WTC11 (cell line): ENCODE results near the gene TXNRD1. TPM values are rescaled to one million over a fixed set of nuclear protein-coding genes. Genes with fewer than 3 reads are reported as not detected.

ENCODE experiments used
- ATAC-seq: fragments of 200-7000 bp; cut with Tn5 transposase; 2 replicates; pipeline ENCODE4 v1.10.0; 2021; ENCODE audit warnings: mild to moderate bottlenecking, moderate library complexity
- CTCF ChIA-PET: fragments of 300-600 bp; sonication (Branson Sonifier 250); formaldehyde crosslinking; loops from one replicate; lab custom pipeline; 2021; ENCODE audit warnings: antibody characterized with exemption; lab: Charles Lee
- POLR2A ChIA-PET: fragments of 350-600 bp; sonication (Branson Sonifier 250); formaldehyde crosslinking; loops from one replicate; lab custom pipeline; 2021; ENCODE audit warnings: antibody characterized with exemption; lab: Charles Lee
- DNase-seq: peaks from one replicate; pipeline ENCODE4 v3.0.0; 2021; ENCODE audit warnings: low spot score
- H3K27ac Mint-ChIP-seq: 2 replicates; pipeline ENCODE4 v1.8.0; 2021; ENCODE audit warnings: mixed read lengths
- H3K27me3 Mint-ChIP-seq: 2 replicates; pipeline ENCODE4 v1.8.0; 2021; ENCODE audit warnings: low read depth, mild to moderate bottlenecking, moderate library complexity, mixed read lengths
- H3K36me3 Mint-ChIP-seq: 2 replicates; pipeline ENCODE4 v1.8.0; 2021; ENCODE audit warnings: mixed read lengths
- H3K4me1 Mint-ChIP-seq: 2 replicates; pipeline ENCODE4 v1.8.0; 2022; ENCODE audit warnings: mixed read lengths
- H3K4me3 Mint-ChIP-seq: 2 replicates; pipeline ENCODE4 v1.8.0; 2021; ENCODE audit warnings: mild to moderate bottlenecking, moderate library complexity, mixed read lengths
- H3K9me3 Mint-ChIP-seq: 2 replicates; pipeline ENCODE4 v1.8.0; 2021; ENCODE audit warnings: mixed read lengths
- ARID4B ChIP-seq: sonication (generic); formaldehyde crosslinking; IDR thresholded peaks from 2 replicates; pipeline ENCODE4 v1.8.0; 2023; ENCODE audit warnings: missing genetic modification reagents, mild to moderate bottlenecking, borderline replicate concordance
- FOXJ3 ChIP-seq: sonication (generic); formaldehyde crosslinking; IDR thresholded peaks from 2 replicates; pipeline ENCODE4 v1.9.0; 2021; ENCODE audit warnings: missing genetic modification reagents, mild to moderate bottlenecking, borderline replicate concordance
- GTF2I ChIP-seq: fragments of 250-450 bp; sonication (Bioruptor Pico); conservative IDR thresholded peaks from 2 replicates; pipeline ENCODE4 v1.4.0; 2021; ENCODE audit warnings: mild to moderate bottlenecking
- JUN ChIP-seq: sonication (generic); formaldehyde crosslinking; IDR thresholded peaks from 2 replicates; pipeline ENCODE4 v1.8.0; 2023; ENCODE audit warnings: mild to moderate bottlenecking, missing genetic modification reagents
- KAT7 ChIP-seq: sonication (generic); formaldehyde crosslinking; IDR thresholded peaks from 2 replicates; pipeline ENCODE4 v1.8.1; 2023; ENCODE audit warnings: missing genetic modification reagents, mild to moderate bottlenecking, borderline replicate concordance
- MYBL2 ChIP-seq: sonication (generic); formaldehyde crosslinking; IDR thresholded peaks from 2 replicates; pipeline ENCODE4 v1.8.1; 2023; ENCODE audit warnings: mild to moderate bottlenecking, moderate library complexity, missing genetic modification reagents
- NFE2L1 ChIP-seq: sonication (generic); formaldehyde crosslinking; IDR thresholded peaks from 2 replicates; pipeline ENCODE4 v1.8.1; 2023; ENCODE audit warnings: missing genetic modification reagents
- NFYB ChIP-seq: sonication (generic); formaldehyde crosslinking; conservative IDR thresholded peaks from 2 replicates; pipeline ENCODE4 v1.8.0; 2022; ENCODE audit warnings: low read depth, missing genetic modification reagents
- PRRX2 ChIP-seq: fragments of 250-450 bp; sonication (Bioruptor Pico); IDR thresholded peaks from 2 replicates; pipeline ENCODE4 v1.8.0; 2021; ENCODE audit warnings: mild to moderate bottlenecking
- ZNF138 ChIP-seq: sonication (generic); formaldehyde crosslinking; conservative IDR thresholded peaks from 2 replicates; pipeline ENCODE4 v1.8.1; 2022; ENCODE audit warnings: mild to moderate bottlenecking, moderate library complexity, missing genetic modification reagents
- ZNF232 ChIP-seq: sonication (generic); formaldehyde crosslinking; IDR thresholded peaks from 2 replicates; pipeline ENCODE4 v1.8.0; 2022; ENCODE audit warnings: mild to moderate bottlenecking, missing genetic modification reagents
- ZNF263 ChIP-seq: sonication (generic); formaldehyde crosslinking; IDR thresholded peaks from 2 replicates; pipeline ENCODE4 v1.8.1; 2022; ENCODE audit warnings: low read depth, mild to moderate bottlenecking, moderate library complexity, missing genetic modification reagents
- ZNF416 ChIP-seq: fragments of 250-450 bp; sonication (Bioruptor Pico); IDR thresholded peaks from 2 replicates; pipeline ENCODE4 v1.9.0; 2021; ENCODE audit warnings: mild to moderate bottlenecking, inconsistent platforms
- ZNF425 ChIP-seq: fragments of 250-450 bp; sonication (Bioruptor Pico); conservative IDR thresholded peaks from 2 replicates; pipeline ENCODE4 v1.9.0; 2021; ENCODE audit warnings: mild to moderate bottlenecking
- total RNA-seq: library from RNA; stranded (reverse); gene quantifications from 3 replicates; pipeline ENCODE4 v1.2.3, GENCODE V29; 2021
- TF ChIP-seq, protein P1 (sequence below): fragments of 250-450 bp; sonication (Bioruptor Pico); IDR thresholded peaks from 2 replicates; pipeline ENCODE4 v1.9.0; 2021; ENCODE audit warnings: mild to moderate bottlenecking
- TF ChIP-seq, protein P2 (sequence below): sonication (generic); formaldehyde crosslinking; IDR thresholded peaks from 2 replicates; pipeline ENCODE4 v1.8.0; 2022; ENCODE audit warnings: mild to moderate bottlenecking, missing genetic modification reagents
- TF ChIP-seq, protein P3 (sequence below): sonication (generic); formaldehyde crosslinking; conservative IDR thresholded peaks from 2 replicates; pipeline ENCODE4 v1.8.1; 2023; ENCODE audit warnings: mild to moderate bottlenecking, low read depth, missing genetic modification reagents, moderate library complexity
- TF ChIP-seq, protein P4 (sequence below): fragments of 250-450 bp; sonication (Bioruptor Pico); IDR thresholded peaks from 2 replicates; pipeline ENCODE4 v2.1.2; 2022; ENCODE audit warnings: mild to moderate bottlenecking, moderate library complexity
- TF ChIP-seq, protein P5 (sequence below): sonication (generic); formaldehyde crosslinking; IDR thresholded peaks from 2 replicates; pipeline ENCODE4 v1.8.1; 2023; ENCODE audit warnings: mild to moderate bottlenecking, missing genetic modification reagents
- TF ChIP-seq, protein P6 (sequence below): sonication (generic); formaldehyde crosslinking; IDR thresholded peaks from 2 replicates; pipeline ENCODE4 v1.8.0; 2022; ENCODE audit warnings: mild to moderate bottlenecking, missing genetic modification reagents

TXNRD1 gene
- total RNA-seq, 1 experiment from 2014 or later = 113 TPM

DNA sequence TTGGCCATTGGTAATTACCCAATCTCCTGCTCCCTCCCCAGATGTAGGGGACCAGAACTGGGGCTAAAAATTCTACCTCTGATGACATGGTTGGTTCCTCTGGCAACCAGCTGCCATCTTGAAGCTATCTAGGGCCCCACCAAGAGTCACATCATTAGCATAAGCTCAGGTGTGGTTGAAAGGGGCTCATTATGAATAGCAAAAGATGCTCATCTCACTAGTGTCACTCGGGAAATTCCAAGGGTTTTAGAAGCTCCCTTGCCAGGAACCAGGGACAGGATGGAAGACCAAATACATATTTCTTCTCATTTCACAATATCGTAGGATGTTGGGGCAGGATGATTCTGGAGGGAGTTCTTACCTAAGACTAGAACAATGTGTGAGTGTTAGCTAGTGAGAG lies 126.6 kb downstream of the TXNRD1 start:
- Mint-ChIP-seq H3K4me1 (no peaks in the 10 kb centered on the region), H3K27me3 (no peaks in the 10 kb centered on the region), H3K4me3 (no peak overlapping the region), H3K9me3 (no peaks in the 10 kb centered on the region), H3K27ac (no peak overlapping the region; the same call in 1 of the 2 replicates), H3K36me3 (peaks cover 48% of the 10 kb centered on the region)
- DNase-seq = no peak
- TF ChIP-seq NFYB (no peak), GTF2I (CRISPR knock-in tag) (no peak), PRRX2 (CRISPR knock-in tag) (no peak), ZNF138 (CRISPR knock-in tag) (no peak), FOXJ3 (CRISPR knock-in tag) (no peak), KAT7 (CRISPR knock-in tag) (no peak), MYBL2 (no peak), JUN (CRISPR knock-in tag) (no peak), ZNF232 (CRISPR knock-in tag) (no peak), NFE2L1 (CRISPR knock-in tag) (no peak), ZNF263 (CRISPR knock-in tag) (no peak)
- TF ChIP-seq, protein P1, sequence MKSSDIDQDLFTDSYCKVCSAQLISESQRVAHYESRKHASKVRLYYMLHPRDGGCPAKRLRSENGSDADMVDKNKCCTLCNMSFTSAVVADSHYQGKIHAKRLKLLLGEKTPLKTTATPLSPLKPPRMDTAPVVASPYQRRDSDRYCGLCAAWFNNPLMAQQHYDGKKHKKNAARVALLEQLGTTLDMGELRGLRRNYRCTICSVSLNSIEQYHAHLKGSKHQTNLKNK (CRISPR knock-in tag) = no peak
- TF ChIP-seq, protein P2, sequence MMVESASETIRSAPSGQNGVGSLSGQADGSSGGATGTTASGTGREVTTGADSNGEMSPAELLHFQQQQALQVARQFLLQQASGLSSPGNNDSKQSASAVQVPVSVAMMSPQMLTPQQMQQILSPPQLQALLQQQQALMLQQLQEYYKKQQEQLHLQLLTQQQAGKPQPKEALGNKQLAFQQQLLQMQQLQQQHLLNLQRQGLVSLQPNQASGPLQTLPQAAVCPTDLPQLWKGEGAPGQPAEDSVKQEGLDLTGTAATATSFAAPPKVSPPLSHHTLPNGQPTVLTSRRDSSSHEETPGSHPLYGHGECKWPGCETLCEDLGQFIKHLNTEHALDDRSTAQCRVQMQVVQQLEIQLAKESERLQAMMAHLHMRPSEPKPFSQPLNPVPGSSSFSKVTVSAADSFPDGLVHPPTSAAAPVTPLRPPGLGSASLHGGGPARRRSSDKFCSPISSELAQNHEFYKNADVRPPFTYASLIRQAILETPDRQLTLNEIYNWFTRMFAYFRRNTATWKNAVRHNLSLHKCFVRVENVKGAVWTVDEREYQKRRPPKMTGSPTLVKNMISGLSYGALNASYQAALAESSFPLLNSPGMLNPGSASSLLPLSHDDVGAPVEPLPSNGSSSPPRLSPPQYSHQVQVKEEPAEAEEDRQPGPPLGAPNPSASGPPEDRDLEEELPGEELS (CRISPR knock-in tag) = no peak
- TF ChIP-seq, protein P3, sequence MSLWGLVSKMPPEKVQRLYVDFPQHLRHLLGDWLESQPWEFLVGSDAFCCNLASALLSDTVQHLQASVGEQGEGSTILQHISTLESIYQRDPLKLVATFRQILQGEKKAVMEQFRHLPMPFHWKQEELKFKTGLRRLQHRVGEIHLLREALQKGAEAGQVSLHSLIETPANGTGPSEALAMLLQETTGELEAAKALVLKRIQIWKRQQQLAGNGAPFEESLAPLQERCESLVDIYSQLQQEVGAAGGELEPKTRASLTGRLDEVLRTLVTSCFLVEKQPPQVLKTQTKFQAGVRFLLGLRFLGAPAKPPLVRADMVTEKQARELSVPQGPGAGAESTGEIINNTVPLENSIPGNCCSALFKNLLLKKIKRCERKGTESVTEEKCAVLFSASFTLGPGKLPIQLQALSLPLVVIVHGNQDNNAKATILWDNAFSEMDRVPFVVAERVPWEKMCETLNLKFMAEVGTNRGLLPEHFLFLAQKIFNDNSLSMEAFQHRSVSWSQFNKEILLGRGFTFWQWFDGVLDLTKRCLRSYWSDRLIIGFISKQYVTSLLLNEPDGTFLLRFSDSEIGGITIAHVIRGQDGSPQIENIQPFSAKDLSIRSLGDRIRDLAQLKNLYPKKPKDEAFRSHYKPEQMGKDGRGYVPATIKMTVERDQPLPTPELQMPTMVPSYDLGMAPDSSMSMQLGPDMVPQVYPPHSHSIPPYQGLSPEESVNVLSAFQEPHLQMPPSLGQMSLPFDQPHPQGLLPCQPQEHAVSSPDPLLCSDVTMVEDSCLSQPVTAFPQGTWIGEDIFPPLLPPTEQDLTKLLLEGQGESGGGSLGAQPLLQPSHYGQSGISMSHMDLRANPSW (CRISPR knock-in tag) = no peak
- TF ChIP-seq, protein P4, sequence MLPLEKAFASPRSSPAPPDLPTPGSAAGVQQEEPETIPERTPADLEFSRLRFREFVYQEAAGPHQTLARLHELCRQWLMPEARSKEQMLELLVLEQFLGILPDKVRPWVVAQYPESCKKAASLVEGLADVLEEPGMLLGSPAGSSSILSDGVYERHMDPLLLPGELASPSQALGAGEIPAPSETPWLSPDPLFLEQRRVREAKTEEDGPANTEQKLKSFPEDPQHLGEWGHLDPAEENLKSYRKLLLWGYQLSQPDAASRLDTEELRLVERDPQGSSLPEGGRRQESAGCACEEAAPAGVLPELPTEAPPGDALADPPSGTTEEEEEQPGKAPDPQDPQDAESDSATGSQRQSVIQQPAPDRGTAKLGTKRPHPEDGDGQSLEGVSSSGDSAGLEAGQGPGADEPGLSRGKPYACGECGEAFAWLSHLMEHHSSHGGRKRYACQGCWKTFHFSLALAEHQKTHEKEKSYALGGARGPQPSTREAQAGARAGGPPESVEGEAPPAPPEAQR (CRISPR knock-in tag) = no peak
- ChIA-PET POLR2A (no interaction called here), CTCF (interaction anchor here (1.0 to 1.2 kb wide), 2 partner anchors 9 to 89 kb away, joined by 3 read pairs; no protein-coding TSS in a partner anchor)
- ATAC-seq = no peak

- Mint-ChIP-seq H3K9me3 (no peaks in the 10 kb centered on the region), H3K27ac (0 out of 2 replicates have a peak overlapping the region, but pooled peaks have one; percentile 4), H3K4me3 (no peak overlapping the region), H3K4me1 (no peaks in the 10 kb centered on the region), H3K27me3 (no peaks in the 10 kb centered on the region), H3K36me3 (peaks cover 52% of the 10 kb centered on the region)
- ATAC-seq (no peak), DNase-seq (no peak)
- POLR2A ChIA-PET = no interaction called here
- CTCF ChIA-PET = interaction anchor here (1.0 to 1.2 kb wide), 2 partner anchors 9 to 89 kb away, joined by 3 read pairs; no protein-coding TSS in a partner anchor
- TF ChIP-seq ZNF425 (CRISPR knock-in tag) = no peak
- TF ChIP-seq, protein P5, sequence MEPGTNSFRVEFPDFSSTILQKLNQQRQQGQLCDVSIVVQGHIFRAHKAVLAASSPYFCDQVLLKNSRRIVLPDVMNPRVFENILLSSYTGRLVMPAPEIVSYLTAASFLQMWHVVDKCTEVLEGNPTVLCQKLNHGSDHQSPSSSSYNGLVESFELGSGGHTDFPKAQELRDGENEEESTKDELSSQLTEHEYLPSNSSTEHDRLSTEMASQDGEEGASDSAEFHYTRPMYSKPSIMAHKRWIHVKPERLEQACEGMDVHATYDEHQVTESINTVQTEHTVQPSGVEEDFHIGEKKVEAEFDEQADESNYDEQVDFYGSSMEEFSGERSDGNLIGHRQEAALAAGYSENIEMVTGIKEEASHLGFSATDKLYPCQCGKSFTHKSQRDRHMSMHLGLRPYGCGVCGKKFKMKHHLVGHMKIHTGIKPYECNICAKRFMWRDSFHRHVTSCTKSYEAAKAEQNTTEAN (CRISPR knock-in tag) = no peak
- TF ChIP-seq ARID4B = no peak
- TF ChIP-seq ZNF416 (CRISPR knock-in tag) = no peak
- TF ChIP-seq, protein P6, sequence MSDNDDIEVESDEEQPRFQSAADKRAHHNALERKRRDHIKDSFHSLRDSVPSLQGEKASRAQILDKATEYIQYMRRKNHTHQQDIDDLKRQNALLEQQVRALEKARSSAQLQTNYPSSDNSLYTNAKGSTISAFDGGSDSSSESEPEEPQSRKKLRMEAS = no peak
These were observed 127.2 kb downstream of the TXNRD1 start for GRCh38 chr12:104342635-104343249.
